LNCAP (cell line): ENCODE results near the gene KAZN.

Experiments used
- CTCF ChIP-seq: fragments of 450-650 bp; IDR thresholded peaks from 2 replicates; pipeline ENCODE4 v1.5.1; 2017; ENCODE audit warnings: mild to moderate bottlenecking

KAZN gene

GRCh38 chr1:14616632-14617396 is 18.3 kb downstream of the KAZN start:
- TF ChIP-seq CTCF: no peak

- no peak for TF ChIP-seq CTCF
Measured at GRCh38 chr1:14617791-14618190, 19.3 kb downstream of the KAZN start.

GRCh38 chr1:14620941-14621340 is 22.5 kb downstream of the KAZN start:
- no peak for TF ChIP-seq CTCF

GRCh38 chr1:14623090-14623489 is 24.6 kb downstream of the KAZN start:
- TF ChIP-seq CTCF: no peak

GRCh38 chr1:14624941-14625340 is 26.5 kb downstream of the KAZN start:
- no peak for TF ChIP-seq CTCF

- no peak for TF ChIP-seq CTCF
Measured at GRCh38 chr1:14625572-14625971, 27.1 kb downstream of the KAZN start.

- no peak for TF ChIP-seq CTCF
Measured at GRCh38 chr1:14625996-14626395, 27.5 kb downstream of the KAZN start.
